ENCODE results near the gene KYAT1. TPM values are rescaled to one million over a fixed set of nuclear protein-coding genes. Genes with fewer than 3 reads are reported as not detected.

The KYAT1 gene
- total and polyA plus RNA-seq, 10 donors: 4.7 to 19.9 (median 6.6) TPM

DNA sequence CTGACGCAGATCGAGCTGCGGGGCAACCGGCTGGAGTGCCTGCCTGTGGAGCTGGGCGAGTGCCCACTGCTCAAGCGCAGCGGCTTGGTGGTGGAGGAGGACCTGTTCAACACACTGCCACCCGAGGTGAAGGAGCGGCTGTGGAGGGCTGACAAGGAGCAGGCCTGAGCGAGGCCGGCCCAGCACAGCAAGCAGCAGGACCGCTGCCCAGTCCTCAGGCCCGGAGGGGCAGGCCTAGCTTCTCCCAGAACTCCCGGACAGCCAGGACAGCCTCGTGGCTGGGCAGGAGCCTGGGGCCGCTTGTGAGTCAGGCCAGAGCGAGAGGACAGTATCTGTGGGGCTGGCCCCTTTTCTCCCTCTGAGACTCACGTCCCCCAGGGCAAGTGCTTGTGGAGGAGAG is 34.5 kb upstream of the KYAT1 start:
- Histone ChIP-seq H3K27ac (peak overlapping the region in 7 of 8 donors; percentile 58 to 80 (median 72)), H3K27me3 (replicated peaks in 1 of 7) (no peaks in the 10 kb centered on the region), H3K4me3 (no peak overlapping the region), H3K4me1 (peaks cover 19 to 96% (median 73%) of the 10 kb centered on the region in 6 donors), H3K36me3 (peaks cover 0 to 79% (median 26%) of the 10 kb centered on the region in 6 donors), H3K9me3 (no peaks in the 10 kb centered on the region)
- no peak for DNase-seq
- TF ChIP-seq, protein P1, sequence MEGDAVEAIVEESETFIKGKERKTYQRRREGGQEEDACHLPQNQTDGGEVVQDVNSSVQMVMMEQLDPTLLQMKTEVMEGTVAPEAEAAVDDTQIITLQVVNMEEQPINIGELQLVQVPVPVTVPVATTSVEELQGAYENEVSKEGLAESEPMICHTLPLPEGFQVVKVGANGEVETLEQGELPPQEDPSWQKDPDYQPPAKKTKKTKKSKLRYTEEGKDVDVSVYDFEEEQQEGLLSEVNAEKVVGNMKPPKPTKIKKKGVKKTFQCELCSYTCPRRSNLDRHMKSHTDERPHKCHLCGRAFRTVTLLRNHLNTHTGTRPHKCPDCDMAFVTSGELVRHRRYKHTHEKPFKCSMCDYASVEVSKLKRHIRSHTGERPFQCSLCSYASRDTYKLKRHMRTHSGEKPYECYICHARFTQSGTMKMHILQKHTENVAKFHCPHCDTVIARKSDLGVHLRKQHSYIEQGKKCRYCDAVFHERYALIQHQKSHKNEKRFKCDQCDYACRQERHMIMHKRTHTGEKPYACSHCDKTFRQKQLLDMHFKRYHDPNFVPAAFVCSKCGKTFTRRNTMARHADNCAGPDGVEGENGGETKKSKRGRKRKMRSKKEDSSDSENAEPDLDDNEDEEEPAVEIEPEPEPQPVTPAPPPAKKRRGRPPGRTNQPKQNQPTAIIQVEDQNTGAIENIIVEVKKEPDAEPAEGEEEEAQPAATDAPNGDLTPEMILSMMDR (IDR thresholded peaks at IDR 0.05 in 8 of 11, conservative IDR thresholded peaks at IDR 0.05 in 3 of 11): no peak
- TF ChIP-seq POLR2A (IDR thresholded peaks at IDR 0.05) (no peak), POLR2AphosphoS5 (IDR thresholded peaks at IDR 0.05) (peak in 1 of 3 donors; percentile 9)
- intact Hi-C loops (cut with DNase I; ENCODE audit: low total_unique reads): no loop called here
- WGBS, 5 donors: 89 to 92% (median 91%) methylated on average over 16 to 18 of the region's 18 CpGs

DNA sequence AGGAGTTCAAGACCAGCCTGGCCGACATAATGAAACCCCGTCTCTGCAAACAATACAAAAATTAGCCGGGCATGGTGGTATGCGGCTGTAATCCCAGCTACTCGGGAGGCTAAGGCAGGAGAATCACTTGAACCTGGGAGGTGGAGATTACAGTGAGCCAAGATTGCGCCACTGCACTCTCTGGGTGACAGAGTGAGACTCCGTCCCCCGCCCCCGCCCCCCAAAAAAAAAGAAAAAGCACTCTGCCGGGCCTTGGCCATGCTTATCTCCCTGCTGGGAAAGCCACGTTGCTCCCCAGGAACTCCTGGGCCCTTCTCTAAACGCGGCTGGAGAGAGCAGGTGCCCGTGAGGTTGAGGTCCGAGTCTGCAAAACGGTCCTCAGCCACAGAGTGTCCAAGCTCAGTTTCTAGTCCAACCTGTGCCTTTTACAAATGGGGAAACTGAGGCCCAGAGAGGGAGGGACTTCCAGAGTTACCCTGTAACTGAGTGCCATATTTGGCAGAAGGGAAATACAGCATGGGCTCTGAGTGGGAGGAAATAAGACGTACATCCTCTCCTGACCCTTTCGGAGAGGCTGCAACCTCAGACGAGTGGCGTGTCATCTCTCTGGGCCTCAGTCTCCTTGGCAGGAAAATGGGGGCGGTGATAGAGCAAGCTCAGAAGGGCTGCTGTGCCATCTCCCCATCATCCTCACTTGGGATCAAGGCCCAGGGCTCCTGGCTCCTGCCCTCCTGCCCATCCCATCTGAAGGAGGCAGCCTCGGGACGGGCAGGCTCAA is 32.4 kb upstream of the KYAT1 start:
- H3K4me3 ChIP-seq: no peak overlapping the region
- H3K4me1 ChIP-seq: peaks cover 28 to 96% (median 66%) of the 10 kb centered on the region in 6 donors
- H3K9me3 ChIP-seq: no peaks in the 10 kb centered on the region
- WGBS, 5 donors: 68 to 82% (median 76%) methylated on average over 23 of the region's 23 CpGs
- peaks cover 0 to 95% (median 38%) of the 10 kb centered on the region in 6 donors for H3K36me3 ChIP-seq
- peak overlapping the region in 5 of 8 donors; percentile 67 to 77 (median 75) for H3K27ac ChIP-seq
- no peak for DNase-seq
- TF ChIP-seq, protein P1 (IDR thresholded peaks at IDR 0.05 in 8 of 11, conservative IDR thresholded peaks at IDR 0.05 in 3 of 11): no peak
- peak in 1 of 3 donors; percentile 7 for TF ChIP-seq POLR2AphosphoS5 (IDR thresholded peaks at IDR 0.05)
- no peak for TF ChIP-seq POLR2A (IDR thresholded peaks at IDR 0.05)
- no peaks in the 10 kb centered on the region for H3K27me3 ChIP-seq (replicated peaks in 1 of 7)
- intact Hi-C loops (cut with DNase I; ENCODE audit: low total_unique reads): no loop called here

DNA sequence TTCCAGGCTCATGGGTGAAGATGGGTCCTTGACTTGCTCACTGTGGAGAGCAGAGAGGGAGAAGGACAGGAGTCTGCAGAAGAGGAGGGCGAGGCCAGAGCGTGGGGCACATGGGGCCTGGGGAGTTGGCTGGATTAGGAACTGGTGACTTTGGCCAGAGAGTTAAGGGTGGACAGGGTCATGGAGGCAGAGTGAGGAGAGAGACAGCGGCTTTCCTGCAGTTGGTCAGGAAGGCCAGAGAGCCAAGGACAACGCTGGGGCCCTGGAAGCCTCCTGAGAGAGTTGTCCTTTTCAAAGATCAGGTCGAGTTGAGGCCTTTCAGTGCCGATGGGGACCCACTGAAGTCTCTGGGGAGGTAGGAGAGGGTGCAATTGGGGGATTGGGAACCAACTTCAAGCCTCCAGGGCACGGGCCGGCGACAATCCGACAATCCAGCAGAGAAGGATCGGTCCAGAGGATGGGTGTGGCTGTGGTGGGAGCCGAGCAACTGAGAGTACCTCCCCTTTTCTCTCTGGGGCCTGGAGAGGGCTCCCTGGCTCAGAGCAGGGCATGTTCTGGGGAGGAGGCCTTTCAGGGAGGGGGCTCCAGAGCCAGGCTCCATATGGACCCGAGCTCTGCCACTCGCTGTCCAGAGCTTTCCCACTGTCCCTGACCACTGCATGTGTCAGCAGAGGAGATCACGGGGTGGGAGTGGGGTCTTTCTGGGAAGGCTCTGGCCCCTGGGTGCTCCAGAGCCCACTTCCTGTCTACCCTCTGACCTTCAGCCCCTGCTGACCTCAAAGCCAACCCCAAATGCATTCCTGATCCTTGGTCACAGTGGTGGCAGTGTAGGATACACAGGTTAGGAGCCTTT is 31.5 kb upstream of the KYAT1 start:
- Histone ChIP-seq H3K4me1 (peaks cover 28 to 88% (median 62%) of the 10 kb centered on the region in 6 donors), H3K27ac (peak overlapping the region in 7 of 8 donors; percentile 6 to 77 (median 74)), H3K4me3 (no peak overlapping the region), H3K9me3 (no peaks in the 10 kb centered on the region), H3K36me3 (peaks cover 0 to 96% (median 47%) of the 10 kb centered on the region in 6 donors), H3K27me3 (replicated peaks in 1 of 7) (no peaks in the 10 kb centered on the region)
- WGBS, 5 donors: 61 to 85% (median 72%) methylated on average over 15 of the region's 15 CpGs
- no peak for DNase-seq
- intact Hi-C loops (cut with DNase I; ENCODE audit: low total_unique reads): no loop called here
- peak; percentile 13 to 60 (median 48) for TF ChIP-seq POLR2AphosphoS5 (IDR thresholded peaks at IDR 0.05)
- TF ChIP-seq POLR2A (IDR thresholded peaks at IDR 0.05): no peak
- TF ChIP-seq, protein P1 (IDR thresholded peaks at IDR 0.05 in 8 of 11, conservative IDR thresholded peaks at IDR 0.05 in 3 of 11): no peak

Data from spleen (tissue), 11 donors.